Activated CD4-positive, CD25-positive, alpha-beta regulatory T cell treated with anti-CD3 and anti-CD28 coated beads, Interleukin-2, amount 50 U/mL, for 24 hours (primary cell): ENCODE measurements around the gene ZBTB47.
A peak's percentile ranks its signal among the peaks of the same experiment; 100 is the strongest.

Source experiments
- ATAC-seq, 2 donors: fragments of 150-1000 bp; cut with Tn5 transposase; one replicate each; pipeline ENCODE4 v1.10.0; 2021; ENCODE audit warnings: mild to moderate bottlenecking in 1 of 2, moderate library complexity in 1 of 2

Gene ZBTB47

DNA sequence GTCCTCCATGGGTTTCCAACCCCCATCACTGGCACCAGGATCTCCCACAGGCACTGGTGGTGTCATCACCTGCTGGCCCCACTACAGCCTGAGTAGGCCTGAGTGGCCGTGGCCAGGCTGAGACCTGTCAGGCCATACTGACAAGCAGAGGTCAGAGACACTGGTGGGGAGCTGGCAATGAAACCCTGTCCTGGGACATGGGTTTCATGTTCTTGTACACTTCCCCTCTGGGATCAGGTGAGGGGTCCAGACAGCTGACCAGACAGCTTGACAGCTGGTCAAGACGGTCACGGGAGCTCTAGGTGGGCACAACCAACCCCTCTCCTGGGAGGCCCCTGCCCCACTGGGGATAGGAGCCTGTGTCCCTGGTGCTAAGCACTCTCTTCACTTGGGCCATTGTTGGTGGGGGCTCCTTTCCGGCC is 13.1 kb downstream of the ZBTB47 start:
- ATAC-seq: no peak

DNA sequence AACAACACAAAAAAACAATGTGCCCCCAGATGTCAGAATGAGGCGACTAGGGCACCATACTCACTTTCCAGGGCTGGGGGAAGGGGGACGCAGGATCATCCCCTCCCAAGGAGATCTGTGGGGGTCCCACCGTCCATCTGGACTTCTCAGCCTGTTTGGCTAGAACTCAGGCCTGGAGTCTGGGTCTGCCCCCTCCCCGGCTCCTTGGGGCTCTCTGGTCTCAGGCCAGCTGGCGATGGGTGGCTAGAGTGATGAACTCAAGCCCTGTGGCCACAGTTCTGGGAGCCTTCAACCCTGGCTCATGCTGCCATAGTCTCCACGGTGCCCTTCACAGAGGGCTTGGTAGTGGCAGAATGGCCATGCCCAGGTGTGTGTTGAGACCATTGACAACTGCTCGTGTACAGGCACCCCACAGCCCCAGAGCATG is 13.6 kb downstream of the ZBTB47 start:
- ATAC-seq: no peak

DNA sequence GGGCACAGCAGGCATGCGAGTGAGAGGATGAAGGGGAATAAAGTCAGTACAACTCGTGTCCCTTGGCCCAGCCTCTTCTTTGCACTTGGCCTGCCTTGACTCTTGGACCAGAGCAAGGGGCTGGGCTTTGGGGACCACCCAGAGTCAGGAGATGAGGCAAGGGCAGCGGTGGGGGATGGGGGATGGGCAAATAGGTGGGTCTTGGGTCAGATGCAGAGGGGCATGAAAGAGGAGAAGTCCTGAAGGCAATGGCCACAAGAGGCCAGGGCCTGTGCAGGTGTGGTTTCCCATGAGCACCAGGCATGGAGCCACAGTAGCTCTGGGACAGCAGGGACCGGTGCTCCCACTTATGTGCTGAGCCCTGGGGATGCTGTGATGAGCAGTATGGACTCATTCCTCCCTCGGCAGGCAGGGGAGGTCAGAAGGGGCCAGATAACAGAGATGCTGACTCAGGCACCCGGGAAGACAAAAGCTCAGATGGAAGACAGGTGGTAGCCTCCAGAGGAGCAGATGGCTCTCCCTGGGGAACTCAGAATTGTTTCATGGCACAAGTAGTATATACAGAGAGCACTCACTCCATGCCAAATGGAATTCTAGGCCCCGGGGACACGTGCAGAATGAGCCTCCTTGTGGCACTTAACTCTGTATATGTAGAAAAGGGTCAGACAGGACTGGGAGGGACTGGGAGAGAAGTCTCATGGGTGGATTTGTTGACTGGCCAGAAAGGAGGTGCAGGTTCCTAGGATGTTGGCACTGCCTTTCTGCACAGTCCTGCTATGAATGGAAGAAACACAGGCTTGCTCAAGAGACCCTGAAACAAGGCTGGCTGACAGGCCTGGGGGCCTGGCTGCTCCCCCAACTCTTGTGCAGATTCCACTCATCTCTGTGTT is 14.3 kb downstream of the ZBTB47 start:
- ATAC-seq: no peak

DNA sequence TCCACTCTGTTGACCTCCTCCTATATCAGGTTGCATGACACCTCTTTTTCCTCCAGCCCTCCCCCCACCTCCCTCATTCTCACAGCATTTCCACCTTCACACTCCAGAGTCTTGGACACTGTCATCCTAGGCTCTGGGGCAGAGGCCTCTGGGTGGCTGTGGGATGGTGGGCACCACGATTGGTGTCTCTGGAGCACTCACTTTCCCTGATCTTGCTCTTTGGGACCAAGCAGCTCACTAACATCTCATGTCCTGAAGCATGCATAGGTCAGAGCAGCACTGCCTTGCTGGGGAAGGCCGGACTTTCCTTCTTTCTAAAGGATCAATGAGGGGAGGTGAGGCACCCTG is 14.9 kb downstream of the ZBTB47 start:
- ATAC-seq: no peak

DNA sequence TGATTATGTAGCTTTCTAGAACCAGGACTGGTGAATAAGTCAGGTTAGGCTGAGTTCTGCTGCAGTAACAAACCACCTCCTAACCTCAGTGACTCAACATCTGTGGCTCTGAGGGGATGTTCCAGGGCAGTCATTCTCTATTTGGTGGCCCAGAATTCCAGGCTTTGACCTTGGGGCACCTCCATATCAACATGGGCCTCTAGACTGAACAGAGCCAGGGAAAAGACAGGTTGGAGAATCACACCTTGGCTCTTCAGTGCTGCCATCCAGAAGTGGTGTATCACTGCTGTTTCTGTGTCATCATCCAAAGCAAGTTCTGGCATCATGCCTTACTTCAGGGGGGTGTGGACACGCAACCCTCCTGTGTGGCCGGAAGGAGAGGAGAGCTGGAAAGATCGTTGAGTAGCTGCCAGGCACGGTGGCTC is 15.3 kb downstream of the ZBTB47 start:
- no peak for ATAC-seq

DNA sequence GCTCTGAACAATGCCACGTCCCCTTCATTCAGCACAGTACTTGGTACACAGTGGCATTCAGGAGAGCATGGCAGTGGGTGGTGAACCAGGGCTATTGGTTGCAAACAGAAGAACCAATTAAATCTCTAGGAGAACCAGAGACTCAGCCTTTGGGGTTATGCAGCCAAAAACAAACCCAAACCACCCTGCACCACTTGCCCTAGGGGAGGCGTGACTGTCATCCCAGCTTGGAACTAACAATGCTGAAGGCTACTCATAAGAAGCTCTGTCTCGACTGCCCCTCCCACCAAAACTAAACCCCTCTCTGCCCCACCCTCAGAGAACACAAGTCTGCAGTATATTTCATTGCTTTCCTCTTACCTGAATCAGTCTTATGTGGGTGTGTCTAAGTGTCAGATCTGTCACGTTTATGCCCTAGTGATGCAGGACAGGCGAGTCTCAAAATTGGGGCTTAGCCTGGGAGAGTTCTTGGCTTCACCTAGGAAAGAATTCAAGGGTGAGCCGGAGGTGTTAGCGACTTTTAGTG is 16.6 kb downstream of the ZBTB47 start:
- no peak for ATAC-seq

DNA sequence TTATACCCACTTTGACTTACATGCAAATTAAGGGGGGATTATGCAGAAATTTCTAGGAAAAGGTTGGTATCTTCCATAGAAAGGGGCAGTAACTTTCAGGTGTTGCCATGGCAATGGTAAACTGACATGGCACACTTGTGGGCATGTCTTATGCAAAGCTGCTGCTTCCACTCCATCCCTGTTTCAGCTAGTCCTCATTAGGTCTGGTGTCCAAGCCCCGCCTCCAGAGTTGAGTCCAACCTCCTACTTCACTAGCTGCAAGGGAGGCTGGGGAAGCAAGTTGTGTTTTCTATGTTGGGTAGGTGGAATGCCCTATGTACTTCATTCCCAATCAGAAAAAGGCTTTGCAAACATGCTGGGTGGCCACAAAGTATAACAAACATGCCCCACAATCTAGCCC is 17.2 kb downstream of the ZBTB47 start:
- no peak for ATAC-seq

DNA sequence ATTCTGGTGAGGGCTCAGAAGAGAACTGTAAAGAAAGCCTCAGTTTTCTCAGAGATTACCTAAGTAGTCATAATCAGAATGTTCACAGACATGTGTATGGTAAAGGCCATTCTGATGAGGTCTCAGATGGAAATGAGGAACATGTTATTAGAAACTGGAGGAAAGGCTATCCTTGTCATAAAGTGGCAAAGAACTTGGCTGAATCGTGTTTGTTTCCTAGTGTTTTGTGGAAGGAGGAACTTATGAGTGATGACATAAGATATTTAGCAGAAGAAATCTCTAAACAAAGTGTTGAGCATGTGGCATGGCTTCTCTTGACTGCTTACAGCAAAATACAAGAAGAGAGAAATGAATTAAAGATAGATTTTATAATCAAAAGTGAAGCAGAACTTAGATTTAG is 19.0 kb downstream of the ZBTB47 start:
- ATAC-seq: no peak

DNA sequence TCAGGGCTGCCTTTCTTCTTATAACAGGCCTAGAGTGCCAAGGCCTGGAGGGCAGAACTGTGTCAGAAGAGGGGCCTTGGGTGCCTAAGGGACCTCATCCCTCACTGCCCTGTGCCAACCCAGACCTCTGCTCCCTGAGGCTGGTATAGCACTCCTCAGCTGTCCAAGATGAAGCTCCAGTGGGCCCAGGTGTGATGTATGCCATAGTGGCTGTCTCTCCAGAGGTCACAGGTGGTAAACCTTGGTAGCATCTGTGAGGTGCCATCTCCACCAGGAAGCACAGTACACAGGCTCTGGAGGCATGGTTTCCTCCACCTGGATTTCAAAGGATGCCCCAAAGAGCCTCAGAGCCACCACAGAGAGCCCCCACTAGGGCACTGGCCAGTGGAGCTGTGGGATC is 19.6 kb downstream of the ZBTB47 start:
- no peak for ATAC-seq

DNA sequence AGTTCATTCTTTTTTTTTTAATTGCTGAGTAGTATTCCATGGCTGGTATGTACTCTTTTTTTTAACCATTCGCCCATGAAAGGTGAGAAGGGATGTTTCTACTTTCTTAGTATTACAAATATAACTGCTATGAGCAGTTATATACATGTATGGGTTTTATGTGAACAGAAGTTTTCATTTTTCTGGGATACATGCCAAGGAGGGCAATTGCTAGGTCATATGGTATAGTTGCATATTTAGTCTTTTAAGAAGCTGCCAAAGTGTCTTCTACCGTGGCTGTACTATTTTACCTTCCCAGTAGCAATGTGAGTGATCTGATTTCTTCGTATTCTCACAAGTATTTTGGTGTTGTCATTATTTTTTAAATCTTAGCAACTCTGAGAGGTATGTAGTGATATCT is 20.6 kb downstream of the ZBTB47 start:
- ATAC-seq: no peak

DNA sequence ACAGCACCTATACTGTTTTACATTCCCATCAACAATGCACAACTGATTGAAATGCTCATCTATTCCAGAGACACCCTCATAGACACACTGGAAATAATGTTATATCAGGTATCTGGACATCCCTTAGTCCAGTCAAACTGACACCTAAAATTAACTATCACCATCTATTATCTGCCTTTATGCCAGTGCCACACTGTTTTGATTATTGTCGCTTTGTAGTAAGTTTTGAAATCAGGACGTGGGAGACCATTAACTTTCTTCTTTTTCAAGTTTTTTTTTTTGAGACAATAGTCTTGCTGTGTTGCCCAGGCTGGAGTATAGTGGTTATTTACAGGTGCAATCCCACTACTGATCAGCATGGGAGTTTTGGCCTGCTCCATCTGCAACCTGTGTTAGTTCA is 22.4 kb downstream of the ZBTB47 start:
- no peak for ATAC-seq

DNA sequence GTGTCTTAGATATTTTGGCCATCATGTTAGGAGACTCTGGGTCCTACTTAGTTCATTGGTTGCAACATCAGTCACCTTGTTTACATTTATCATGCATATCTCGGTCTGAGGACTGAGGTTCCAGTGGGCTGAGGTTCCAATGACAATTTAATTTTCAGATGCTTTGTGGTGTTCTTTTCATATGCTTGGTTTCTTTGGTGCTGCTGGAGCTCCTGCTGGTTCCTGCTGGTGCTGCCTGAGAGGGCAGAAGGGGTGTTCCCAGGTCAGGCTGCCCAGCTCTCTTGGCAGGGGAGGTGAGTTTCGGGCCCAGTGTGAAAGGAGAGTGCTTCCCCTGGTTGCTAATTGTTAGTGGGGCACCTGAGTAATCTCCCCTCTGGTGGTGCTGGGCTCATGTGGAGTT is 24.9 kb downstream of the ZBTB47 start:
- no peak for ATAC-seq

DNA sequence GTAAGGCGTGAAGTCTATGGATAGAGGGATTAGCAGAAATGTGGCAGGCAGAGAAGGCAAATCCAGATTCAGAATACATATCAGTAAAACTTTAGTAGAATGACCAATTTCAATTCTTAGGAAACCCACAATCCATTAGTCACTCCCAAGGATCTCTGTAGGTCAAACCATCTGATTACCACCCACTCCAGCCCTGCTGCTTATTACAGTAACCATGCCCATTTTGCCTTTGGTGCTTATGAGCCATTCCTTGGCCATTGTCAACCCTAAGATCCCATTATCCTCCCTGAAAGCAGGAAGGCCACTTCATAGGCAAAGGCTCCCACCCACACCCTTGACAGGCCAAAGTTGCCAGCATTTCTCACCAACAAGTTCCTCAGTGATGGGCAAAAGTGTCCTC is 26.8 kb downstream of the ZBTB47 start:
- no peak for ATAC-seq

DNA sequence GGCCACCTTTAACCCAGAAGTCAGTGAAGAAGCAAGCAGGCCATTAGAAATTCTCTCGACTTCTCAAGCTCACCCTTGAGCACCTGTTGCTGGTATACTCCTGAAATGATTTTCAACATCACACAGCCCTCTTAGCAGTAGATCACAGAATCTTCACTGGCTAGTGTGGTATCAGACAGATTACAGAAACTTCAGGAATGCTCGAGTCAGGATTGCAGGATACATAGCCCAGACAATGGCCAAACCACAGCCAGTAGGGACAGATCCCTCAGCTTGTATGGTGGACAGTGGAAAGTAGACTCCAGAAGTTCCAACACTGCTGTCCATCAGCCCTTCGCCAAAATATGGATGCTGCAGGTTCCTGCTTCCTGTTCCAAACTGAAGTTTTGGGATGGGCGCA is 27.3 kb downstream of the ZBTB47 start:
- no peak for ATAC-seq

DNA sequence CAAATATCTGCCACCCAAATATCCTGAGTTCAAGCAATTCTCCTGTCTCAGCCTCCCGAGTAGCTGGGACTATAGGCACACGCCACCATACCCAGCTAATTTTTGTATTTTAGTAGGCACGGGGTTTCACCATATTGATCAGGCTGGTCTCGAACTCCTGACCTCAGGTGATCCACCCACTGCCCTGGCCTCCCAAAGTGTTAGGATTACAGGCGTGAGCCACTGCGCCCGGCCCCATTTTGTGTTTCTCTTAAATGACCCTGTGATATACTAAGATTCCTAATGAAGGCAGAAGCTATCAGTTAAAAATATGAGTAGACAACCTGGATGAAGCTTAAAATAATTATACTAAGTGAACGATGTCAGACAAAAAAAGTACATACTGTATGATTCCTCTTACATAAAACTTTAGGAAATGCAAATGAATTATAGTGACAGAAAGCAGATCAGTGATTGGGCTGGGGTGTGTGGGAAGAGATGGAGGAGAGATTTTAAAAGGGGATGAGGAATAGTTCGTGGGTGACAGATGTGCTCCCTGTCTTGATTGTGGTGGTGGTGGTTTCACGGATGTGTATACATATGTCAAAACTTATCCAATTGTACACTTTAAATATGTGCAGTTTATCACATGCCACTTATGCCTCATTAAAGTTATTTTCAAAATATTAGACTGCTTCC is 28.0 kb downstream of the ZBTB47 start:
- ATAC-seq: no peak

DNA sequence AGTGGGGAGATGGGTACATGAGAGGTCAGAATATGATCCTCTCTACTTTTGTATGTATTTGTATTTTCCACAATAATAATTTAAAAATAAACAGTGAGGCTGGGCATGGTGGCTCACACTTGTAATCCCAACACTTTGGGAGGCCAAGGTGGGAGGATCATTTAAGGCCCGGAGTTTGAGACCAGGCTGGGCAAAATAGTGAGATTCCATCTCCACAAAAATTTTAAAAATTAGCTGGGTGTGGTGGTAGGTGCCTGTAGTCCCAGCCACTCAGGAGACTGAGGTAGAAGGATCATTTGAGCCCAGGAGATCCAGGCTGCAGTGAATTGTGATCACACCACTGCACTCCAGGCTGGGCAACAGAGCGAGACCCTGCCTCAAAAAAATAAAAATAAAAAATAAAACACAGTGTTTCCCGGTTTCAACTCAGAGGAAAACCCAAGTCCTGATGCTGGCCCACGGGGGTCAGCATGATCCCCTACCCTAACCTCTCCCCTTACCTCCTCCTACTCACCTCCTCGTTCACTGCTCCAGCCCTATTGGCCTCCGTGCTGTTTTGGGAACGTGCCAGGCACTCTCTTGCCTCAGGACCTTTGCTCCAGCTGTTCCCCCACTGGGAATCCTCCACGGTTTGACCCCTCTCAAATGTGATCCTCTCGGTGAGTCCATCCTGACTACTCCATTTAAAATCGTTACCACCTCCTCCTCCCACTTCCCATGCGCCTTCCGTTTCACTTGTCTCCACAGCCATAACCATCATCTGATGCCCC is 29.0 kb downstream of the ZBTB47 start:
- no peak for ATAC-seq

DNA sequence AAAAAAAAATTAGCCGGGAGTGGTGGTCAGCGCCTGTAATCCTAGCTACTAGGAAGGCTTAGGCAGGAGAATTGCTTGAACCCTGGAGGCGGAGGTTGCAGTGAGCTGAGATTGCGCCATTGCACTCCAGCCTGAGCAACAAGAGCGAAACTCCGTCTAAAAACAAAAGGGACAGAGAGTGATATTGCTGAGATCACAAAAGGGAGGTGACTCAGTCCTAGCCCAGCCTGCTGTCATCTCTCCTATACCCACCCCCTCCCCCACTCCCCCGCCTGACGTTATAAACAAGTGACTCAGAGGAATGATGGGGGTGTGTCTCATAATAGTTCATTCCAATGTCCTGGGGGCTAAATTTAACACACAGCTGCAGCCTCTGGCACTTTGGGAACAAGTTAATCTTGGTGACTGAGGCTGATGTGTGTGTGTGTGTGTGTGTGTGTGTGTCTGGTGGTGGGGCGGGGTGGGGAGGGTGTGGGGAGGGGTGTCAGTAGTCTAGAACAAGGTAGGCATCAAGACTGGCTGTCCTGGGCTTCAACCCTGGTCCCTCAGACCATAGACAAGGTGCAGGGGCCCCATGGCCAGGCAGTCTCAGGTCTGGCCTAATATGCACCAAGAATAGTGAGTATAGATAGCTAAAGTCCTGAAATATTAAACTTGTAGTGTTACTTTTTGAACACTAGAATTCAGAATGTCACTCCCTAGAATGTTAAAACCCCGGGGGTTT is 30.5 kb downstream of the ZBTB47 start:
- ATAC-seq: peak; percentile 81 to 89

DNA sequence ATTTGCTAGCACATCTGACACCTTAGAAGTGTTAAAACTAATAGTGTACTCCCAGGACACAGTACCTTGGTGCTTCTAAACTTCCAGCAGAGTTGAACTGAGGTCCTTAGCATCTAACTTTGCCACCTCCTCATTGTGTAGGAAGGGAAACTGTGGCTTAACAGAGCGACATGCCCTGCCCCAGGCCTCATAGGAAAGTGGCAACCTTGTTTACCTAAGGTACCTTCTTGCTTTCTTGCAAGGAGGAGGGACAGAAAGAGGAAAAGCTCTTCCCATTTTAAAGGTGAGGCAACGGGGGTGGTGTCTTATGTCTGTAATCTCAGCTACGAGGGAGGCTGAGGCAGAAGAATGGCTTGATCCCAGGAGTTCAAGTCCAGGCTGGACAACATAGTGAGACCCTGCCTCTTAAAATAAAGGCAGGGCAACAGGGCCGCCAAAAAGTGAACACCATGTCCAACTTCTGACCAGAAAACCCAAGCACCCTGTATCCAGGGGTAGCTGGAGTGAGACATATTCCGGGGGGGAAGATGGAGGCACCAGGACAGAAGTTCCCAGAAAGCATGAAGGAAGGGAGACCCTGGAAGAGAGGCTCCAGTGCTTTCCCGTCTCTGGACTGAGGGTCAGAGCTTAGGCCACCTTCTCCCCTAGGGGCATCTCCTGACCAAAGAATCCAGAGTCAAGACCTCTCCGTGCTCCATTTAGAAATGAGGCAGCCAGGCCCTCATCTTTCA is 31.3 kb downstream of the ZBTB47 start:
- no peak for ATAC-seq

DNA sequence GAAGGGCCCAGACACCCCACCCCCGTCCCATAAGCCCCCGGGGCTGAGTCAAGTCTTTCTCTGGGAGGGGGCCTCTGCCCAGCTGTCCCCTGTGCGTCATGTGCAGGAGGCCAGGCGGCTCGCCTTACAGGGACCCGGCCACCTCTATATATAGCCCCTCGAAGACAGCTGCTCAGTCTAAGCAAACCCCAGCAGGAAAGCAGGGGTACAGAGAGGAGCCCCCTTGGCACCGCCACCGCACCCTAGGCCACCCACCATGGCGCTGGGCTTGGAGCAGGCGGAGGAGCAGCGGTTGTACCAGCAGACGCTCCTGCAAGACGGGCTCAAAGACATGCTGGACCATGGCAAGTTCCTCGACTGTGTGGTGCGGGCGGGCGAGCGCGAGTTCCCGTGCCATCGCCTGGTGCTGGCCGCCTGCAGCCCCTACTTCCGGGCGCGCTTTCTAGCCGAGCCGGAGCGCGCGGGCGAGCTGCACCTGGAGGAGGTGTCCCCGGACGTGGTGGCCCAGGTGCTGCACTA is 31.9 kb downstream of the ZBTB47 start, which contains the start of gene KLHL40:
KLHL40 (plus strand) TSS at position 175 of the 519 bp plus-strand sequence; CDS start at position 257, 82 bp downstream.
- ATAC-seq: no peak

DNA sequence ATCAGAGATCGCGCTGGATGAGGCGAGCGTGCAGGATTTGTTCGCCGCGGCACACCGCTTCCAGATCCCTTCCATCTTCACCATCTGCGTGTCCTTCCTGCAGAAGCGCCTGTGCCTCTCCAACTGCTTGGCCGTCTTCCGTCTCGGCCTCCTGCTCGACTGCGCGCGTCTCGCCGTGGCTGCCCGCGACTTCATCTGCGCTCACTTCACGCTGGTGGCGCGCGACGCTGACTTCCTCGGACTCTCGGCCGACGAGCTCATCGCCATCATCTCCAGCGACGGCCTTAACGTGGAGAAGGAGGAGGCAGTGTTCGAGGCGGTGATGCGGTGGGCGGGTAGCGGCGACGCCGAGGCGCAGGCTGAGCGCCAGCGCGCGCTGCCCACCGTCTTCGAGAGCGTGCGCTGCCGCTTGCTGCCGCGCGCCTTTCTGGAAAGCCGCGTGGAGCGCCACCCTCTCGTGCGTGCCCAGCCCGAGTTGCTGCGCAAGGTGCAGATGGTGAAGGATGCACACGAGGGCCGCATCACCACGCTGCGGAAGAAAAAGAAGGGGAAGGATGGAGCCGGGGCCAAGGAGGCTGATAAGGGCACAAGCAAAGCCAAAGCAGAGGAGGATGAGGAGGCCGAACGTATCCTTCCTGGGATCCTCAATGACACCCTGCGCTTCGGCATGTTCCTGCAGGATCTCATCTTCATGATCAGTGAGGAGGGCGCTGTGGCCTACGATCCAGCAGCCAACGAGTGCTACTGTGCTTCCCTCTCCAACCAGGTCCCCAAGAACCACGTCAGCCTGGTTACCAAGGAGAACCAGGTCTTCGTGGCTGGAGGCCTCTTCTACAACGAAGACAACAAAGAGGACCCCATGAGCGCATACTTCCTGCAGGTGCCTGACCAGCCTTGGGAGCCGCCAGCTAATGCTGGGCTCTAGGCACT is 32.7 kb downstream of the ZBTB47 start:
- ATAC-seq: no peak
